Measurements from ENCODE around the gene B2M. TPM values are rescaled to one million over a fixed set of nuclear protein-coding genes. Genes with fewer than 3 reads are reported as not detected.
"Not testable (repeated sequence)": the region's sequence is repeated elsewhere in the genome, so short reads cannot be mapped to it uniquely, and the experiment has no call there.

The B2M gene
- total RNA-seq, 1 donor from 2014 or later, result 4,380 TPM

GRCh38 chr15:44738340-44738984, 27.1 kb downstream of the B2M start:
- Mint-ChIP-seq H3K27ac (peak overlapping the region; percentile 37), H3K9me3 (no peaks in the 10 kb centered on the region), H3K4me3 (peak overlapping the region; percentile 66), H3K36me3 (ENCODE audit: low read depth) (peaks cover 5% of the 10 kb centered on the region), H3K27me3 (no peaks in the 10 kb centered on the region), H3K4me1 (peaks cover 42% of the 10 kb centered on the region)
- intact Hi-C loops (cut with micrococcal nuclease), result loop anchor here (1.0 to 2.0 kb wide), 3 partner anchors 75 to 160 kb away; partner anchors contain the start of gene SPG11
- DNase-seq, result peak; percentile 71

- not testable (repeated sequence) for H3K27ac Mint-ChIP-seq; H3K27me3 Mint-ChIP-seq; H3K9me3 Mint-ChIP-seq; H3K4me3 Mint-ChIP-seq; H3K36me3 Mint-ChIP-seq (ENCODE audit: low read depth)
- H3K4me1 Mint-ChIP-seq, result peaks cover 37% of the 10 kb centered on the region
- intact Hi-C loops (cut with micrococcal nuclease), result loop anchor here (2.0 kb wide), 1 partner anchor 161 kb away; no protein-coding TSS in a partner anchor
- DNase-seq, result peak; percentile 56
These were observed 28.0 kb downstream of the B2M start for GRCh38 chr15:44739222-44739847.

GRCh38 chr15:44743454-44743853, 32.1 kb downstream of the B2M start:
- H3K4me3 Mint-ChIP-seq; H3K27ac Mint-ChIP-seq; intact Hi-C loops (cut with micrococcal nuclease); H3K27me3 Mint-ChIP-seq; H3K9me3 Mint-ChIP-seq; DNase-seq; H3K4me1 Mint-ChIP-seq; H3K36me3 Mint-ChIP-seq (ENCODE audit: low read depth): not testable (repeated sequence)

GRCh38 chr15:44753345-44753744, 42.0 kb downstream of the B2M start:
- intact Hi-C loops (cut with micrococcal nuclease), result no loop called here
- Mint-ChIP-seq H3K9me3 (peaks cover 30% of the 10 kb centered on the region), H3K36me3 (ENCODE audit: low read depth) (peaks cover 54% of the 10 kb centered on the region), H3K4me3 (no peak overlapping the region), H3K27me3 (no peaks in the 10 kb centered on the region), H3K4me1 (peaks cover 12% of the 10 kb centered on the region), H3K27ac (no peak overlapping the region)
- no peak for DNase-seq

GRCh38 chr15:44763187-44763586, 51.9 kb downstream of the B2M start:
- intact Hi-C loops (cut with micrococcal nuclease), result no loop called here
- Mint-ChIP-seq H3K27ac (no peak overlapping the region), H3K36me3 (ENCODE audit: low read depth) (peaks cover 14% of the 10 kb centered on the region), H3K27me3 (no peaks in the 10 kb centered on the region), H3K4me3 (no peak overlapping the region), H3K9me3 (no peaks in the 10 kb centered on the region), H3K4me1 (no peaks in the 10 kb centered on the region)
- DNase-seq, result no peak

- H3K4me3 Mint-ChIP-seq, result no peak overlapping the region
- no peak for DNase-seq
- H3K27ac Mint-ChIP-seq, result no peak overlapping the region
- H3K9me3 Mint-ChIP-seq, result peaks cover 3% of the 10 kb centered on the region
- no peaks in the 10 kb centered on the region for H3K4me1 Mint-ChIP-seq
- intact Hi-C loops (cut with micrococcal nuclease), result no loop called here
- no peaks in the 10 kb centered on the region for H3K27me3 Mint-ChIP-seq
- peaks cover 16% of the 10 kb centered on the region for H3K36me3 Mint-ChIP-seq (ENCODE audit: low read depth)
These were observed 52.5 kb downstream of the B2M start for GRCh38 chr15:44763848-44764247.

GRCh38 chr15:44765036-44765435, 53.7 kb downstream of the B2M start:
- no peak for DNase-seq
- intact Hi-C loops (cut with micrococcal nuclease), result no loop called here
- peaks cover 21% of the 10 kb centered on the region for H3K36me3 Mint-ChIP-seq (ENCODE audit: low read depth)
- no peaks in the 10 kb centered on the region for H3K4me1 Mint-ChIP-seq
- H3K27me3 Mint-ChIP-seq, result no peaks in the 10 kb centered on the region
- no peak overlapping the region for H3K27ac Mint-ChIP-seq
- no peak overlapping the region for H3K4me3 Mint-ChIP-seq
- peaks cover 4% of the 10 kb centered on the region for H3K9me3 Mint-ChIP-seq

Other genes starting within 250 kb of the B2M start
- 161 and 166 TPM in 2 replicates for gene EIF3J, start 174.4 kb upstream of the B2M start, total RNA-seq
- gene SPG11, start 47.9 kb upstream of the B2M start, total RNA-seq, result 67.2 and 68.0 TPM in 2 replicates
- gene PATL2, start 194 bp upstream of the B2M start, total RNA-seq, result 10.9 and 13.5 TPM in 2 replicates
- 38.6 and 42.7 TPM in 2 replicates for gene TRIM69, start 25.0 kb downstream of the B2M start, total RNA-seq
- gene TERB2, start 245.2 kb downstream of the B2M start, total RNA-seq, result not detected in 2 replicates

Measured in activated CD4-positive, alpha-beta T cell treated with anti-CD3 and anti-CD28 coated beads, Interleukin-2, amount 10 ng/mL, durations not matched to agents 24 days and 14 days (primary cell).